GM19452 (cell line): ENCODE measurements around the gene MUCL3.
"Not testable (repeated sequence)": the region's sequence is repeated elsewhere in the genome, so short reads cannot be mapped to it uniquely, and the experiment has no call there.

ENCODE experiments used
- ATAC-seq: cut with Tn5 transposase; IDR thresholded peaks from one replicate; pipeline ENCODE4 v1.9.1; 2021; ENCODE audit not compliant: unreplicated experiment

MUCL3 gene

DNA sequence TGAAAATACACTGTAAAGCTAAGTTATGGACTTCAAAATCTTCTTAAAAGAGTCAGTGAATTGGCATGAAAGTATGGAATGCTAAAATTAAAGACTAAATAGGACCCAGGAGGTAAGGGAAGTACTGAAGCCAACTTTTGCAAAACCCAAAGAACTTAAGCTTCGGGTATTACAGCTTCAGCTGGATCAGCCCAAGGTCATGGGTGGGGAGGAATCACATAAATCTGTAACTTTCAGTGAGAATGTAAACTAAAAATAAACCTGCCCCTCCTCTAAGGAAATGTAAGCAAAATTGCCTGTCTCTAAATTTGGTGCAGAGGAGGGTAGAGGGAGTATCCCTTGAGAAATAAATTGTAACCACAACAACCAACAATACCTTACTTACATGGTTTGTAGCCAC is 38.4 kb downstream of the MUCL3 start:
- ATAC-seq = no peak

GRCh38 chr6:30979690-30980089 is 38.9 kb downstream of the MUCL3 start:
- no peak for ATAC-seq

- no peak for ATAC-seq
Observed at GRCh38 chr6:30981942-30982772, 41.4 kb downstream of the MUCL3 start.

GRCh38 chr6:30983439-30983838 is 42.7 kb downstream of the MUCL3 start, which contains the start of gene MUC21:
TSS of gene MUC21 (plus strand) at chr6:30983718. CDS start at chr6:30983959, 241 bp downstream.
- ATAC-seq = no peak

GRCh38 chr6:30985490-30985889 is 44.7 kb downstream of the MUCL3 start:
- no peak for ATAC-seq

- no peak for ATAC-seq
Observed at GRCh38 chr6:30987304-30987703, 46.5 kb downstream of the MUCL3 start.

GRCh38 chr6:30988209-30988825 is 47.5 kb downstream of the MUCL3 start:
- no peak for ATAC-seq

DNA sequence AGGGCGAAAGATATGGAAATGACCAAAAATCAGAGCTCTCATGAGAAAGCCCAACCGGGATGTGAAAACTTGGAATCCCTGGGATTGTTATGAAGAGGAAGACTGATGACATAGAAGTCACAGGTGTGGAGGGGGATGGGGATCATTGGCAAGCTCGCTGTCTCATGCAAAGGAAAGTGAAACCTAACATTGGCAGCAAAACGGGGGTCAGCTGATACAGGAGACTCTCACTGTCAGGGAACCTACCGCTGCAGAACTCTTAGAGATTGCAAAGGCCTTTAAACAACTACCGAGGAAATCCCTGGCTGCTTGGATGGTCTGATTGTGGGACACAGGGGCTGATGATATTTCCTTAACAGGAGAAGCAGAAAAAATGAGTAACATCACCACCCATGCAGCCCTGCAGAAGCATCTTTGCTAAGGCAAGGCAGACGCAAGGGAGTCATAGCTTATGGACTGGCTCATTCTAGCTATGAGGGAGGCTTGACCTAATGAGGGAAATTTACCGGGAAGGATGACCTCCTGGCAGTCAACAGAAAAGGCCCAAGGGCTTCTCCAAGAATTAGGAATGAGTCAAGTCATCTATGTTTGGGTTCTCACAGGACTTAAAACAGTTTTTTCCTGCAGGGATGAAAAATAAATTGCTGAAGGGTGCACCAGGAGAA is 49.8 kb downstream of the MUCL3 start:
- ATAC-seq = no peak

DNA sequence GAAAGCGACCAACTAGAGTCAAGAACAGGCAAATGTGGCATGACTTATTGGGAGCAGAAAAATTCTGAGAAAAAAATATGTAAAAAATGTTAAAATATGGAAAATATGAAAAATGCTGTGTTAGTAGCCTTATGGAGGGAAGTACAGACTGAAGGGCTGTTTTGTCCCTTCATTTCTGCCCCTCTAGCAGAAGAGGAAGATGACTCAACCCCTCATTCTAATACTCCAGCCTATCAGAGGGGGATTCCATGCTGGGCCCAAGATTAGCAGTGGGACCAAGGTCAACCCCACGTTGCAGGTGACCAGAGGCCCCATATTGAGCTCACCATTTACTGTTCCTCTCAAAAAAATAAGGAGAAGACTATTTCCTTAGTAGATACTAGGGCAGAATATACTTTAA is 51.1 kb downstream of the MUCL3 start:
- ATAC-seq = no peak

- no peak for ATAC-seq
Observed at GRCh38 chr6:30997301-30997700, 56.5 kb downstream of the MUCL3 start.

DNA sequence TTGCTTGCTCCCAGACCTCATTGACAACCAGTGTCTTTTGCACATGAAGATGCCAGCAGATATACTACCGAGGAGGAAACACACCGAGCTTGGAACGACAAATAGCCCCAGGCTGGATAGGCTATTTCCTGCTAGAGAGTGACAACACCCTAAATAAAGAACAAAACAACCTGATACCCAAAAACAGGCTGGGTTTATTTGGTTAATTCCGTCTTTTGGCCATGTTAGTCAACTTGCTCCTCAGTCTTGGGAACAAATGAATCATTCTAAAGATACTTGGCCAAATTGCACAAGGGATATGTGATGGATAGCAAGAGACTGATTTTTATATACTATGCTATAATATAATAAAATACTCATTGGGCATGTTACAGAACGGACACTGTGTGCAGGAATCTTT is 58.0 kb downstream of the MUCL3 start:
- ATAC-seq = no peak

DNA sequence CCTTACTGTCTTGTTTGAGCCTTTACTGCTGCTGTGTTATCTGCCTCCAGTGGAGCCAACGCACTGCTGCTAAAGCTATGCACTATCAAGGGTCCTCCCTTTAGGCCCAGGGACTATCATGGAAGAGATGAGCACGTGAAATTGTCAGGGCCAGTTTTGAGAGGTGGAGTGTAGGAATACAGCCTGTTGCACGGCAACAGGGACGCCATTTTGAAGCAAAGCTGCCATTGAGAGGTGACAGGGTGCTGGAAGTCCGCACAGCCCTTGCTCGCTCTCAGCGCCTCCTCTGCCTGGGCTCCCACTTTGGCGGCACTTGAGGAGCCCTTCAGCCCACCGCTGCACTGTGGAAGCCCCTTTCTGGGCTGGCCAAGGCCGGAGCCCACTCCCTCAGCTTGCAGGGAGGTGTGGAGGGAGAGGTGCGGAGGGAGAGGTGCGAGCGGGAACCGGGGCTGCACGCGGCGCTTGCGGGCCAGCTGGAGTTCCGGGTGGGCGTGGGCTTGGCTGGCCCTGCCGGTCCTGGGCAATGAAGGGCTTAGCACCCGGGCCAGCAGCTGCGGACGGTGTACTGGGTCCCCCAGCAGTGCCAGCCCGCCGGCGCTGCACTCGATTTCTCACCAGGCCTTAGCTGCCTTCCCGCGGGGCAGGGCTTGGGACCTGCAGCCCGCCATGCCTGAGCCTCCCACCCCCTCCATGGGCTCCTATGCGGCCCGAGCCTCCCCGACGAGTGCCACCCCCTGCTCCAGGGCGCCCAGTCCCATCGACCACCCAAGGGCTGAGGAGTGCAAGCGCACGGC is 59.5 kb downstream of the MUCL3 start:
- not testable (repeated sequence) for ATAC-seq

- no peak for ATAC-seq
Observed at GRCh38 chr6:31001281-31001888, 60.6 kb downstream of the MUCL3 start.

- no peak for ATAC-seq
Observed at GRCh38 chr6:31002471-31002870, 61.7 kb downstream of the MUCL3 start.
